ENCODE measurements around the gene SLC39A2. TPM values are rescaled to one million over a fixed set of nuclear protein-coding genes. Genes with fewer than 3 reads are reported as not detected.

The SLC39A2 gene
- total and polyA plus RNA-seq, 2 experiments from 2014 or later, result 4.2 to 6.2 TPM

GRCh38 chr14:20969336-20969735 is 29.8 kb upstream of the SLC39A2 start:
- H3K9me2 ChIP-seq (replicated peaks; ENCODE audit: insufficient read depth), result no peaks in the 10 kb centered on the region

DNA sequence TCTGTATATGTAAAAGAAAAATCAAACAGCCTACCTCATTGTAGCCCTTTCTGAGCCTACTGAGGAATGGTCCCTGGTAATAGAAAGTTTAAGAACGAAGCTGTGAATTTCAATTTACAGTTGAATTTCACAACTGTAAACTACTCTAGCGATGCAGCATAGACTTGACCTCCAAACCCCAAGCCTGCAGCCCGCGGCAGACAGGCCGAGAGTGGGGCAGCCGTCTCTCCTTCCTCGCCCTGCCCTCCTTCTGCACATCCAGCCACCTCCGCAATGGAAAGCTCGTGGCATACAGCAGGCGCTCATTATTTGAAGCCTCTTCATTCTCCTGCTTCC is 28.5 kb upstream of the SLC39A2 start:
- Histone ChIP-seq H3K27me3 (no peaks in the 10 kb centered on the region), H3K9me3 (ENCODE audit: low read depth) (no peaks in the 10 kb centered on the region), H3K4me1 (ENCODE audit: insufficient read depth) (peaks cover 21% of the 10 kb centered on the region), H3K4me2 (peak overlapping the region; percentile 87), H2AFZ (peak overlapping the region; percentile 92), H3K79me2 (no peaks in the 10 kb centered on the region), H3K27ac (peak overlapping the region; percentile 81), H4K20me1 (ENCODE audit: insufficient read depth, poor library complexity, severe bottlenecking) (no peaks in the 10 kb centered on the region), H3K36me3 (replicated peaks; ENCODE audit: insufficient read depth, low read depth) (no peaks in the 10 kb centered on the region), H3K4me3 (peak overlapping the region; percentile 51), H3K9me2 (replicated peaks; ENCODE audit: insufficient read depth) (no peaks in the 10 kb centered on the region)
- WGBS (ENCODE audit: low lambda C conversion rate, missing lambda C conversion rate), result 55% methylated on average over 10 of the region's 10 CpGs
- TF ChIP-seq CTCF (IDR thresholded peaks at IDR 0.05; ENCODE audit: poor library complexity), result no peak
- no peak for TF ChIP-seq EZH2phosphoT487 (IDR thresholded peaks at IDR 0.05; ENCODE audit: low read depth, severe bottlenecking, unreplicated experiment)
- no peak for TF ChIP-seq EZH2 (IDR thresholded peaks at IDR 0.05; ENCODE audit: borderline replicate concordance)
- DNase-seq (ENCODE audit: low spot score), result no peak

More at GRCh38 chr14:20969336-20969735, 29.8 kb upstream of the SLC39A2 start:
- no peak for TF ChIP-seq EZH2 (IDR thresholded peaks at IDR 0.05; ENCODE audit: borderline replicate concordance)
- TF ChIP-seq EZH2phosphoT487 (IDR thresholded peaks at IDR 0.05; ENCODE audit: low read depth, severe bottlenecking, unreplicated experiment), result no peak
- no peak for TF ChIP-seq CTCF (IDR thresholded peaks at IDR 0.05; ENCODE audit: poor library complexity)
- no peak overlapping the region for H2AFZ ChIP-seq
- no peaks in the 10 kb centered on the region for H3K36me3 ChIP-seq (replicated peaks; ENCODE audit: insufficient read depth, low read depth)
- DNase-seq (ENCODE audit: low spot score), result no peak
- H3K27ac ChIP-seq, result no peak overlapping the region
- H3K27me3 ChIP-seq, result no peaks in the 10 kb centered on the region
- WGBS (ENCODE audit: low lambda C conversion rate, missing lambda C conversion rate), result 92% methylated on average over 3 of the region's 3 CpGs
- H3K4me3 ChIP-seq, result no peak overlapping the region
- H3K9me3 ChIP-seq (ENCODE audit: low read depth), result no peaks in the 10 kb centered on the region
- H3K4me1 ChIP-seq (ENCODE audit: insufficient read depth), result peaks cover 13% of the 10 kb centered on the region
- H3K79me2 ChIP-seq, result no peaks in the 10 kb centered on the region
- H3K4me2 ChIP-seq, result no peak overlapping the region
- H4K20me1 ChIP-seq (ENCODE audit: insufficient read depth, poor library complexity, severe bottlenecking), result no peaks in the 10 kb centered on the region

GRCh38 chr14:20970983-20971704 is 27.9 kb upstream of the SLC39A2 start:
- H3K79me2 ChIP-seq, result no peaks in the 10 kb centered on the region
- no peaks in the 10 kb centered on the region for H3K9me2 ChIP-seq (replicated peaks; ENCODE audit: insufficient read depth)
- TF ChIP-seq EZH2 (IDR thresholded peaks at IDR 0.05; ENCODE audit: borderline replicate concordance) (no peak), CTCF (IDR thresholded peaks at IDR 0.05; ENCODE audit: poor library complexity) (peak; percentile 96)
- peak overlapping the region; percentile 87 for H3K4me2 ChIP-seq
- no peaks in the 10 kb centered on the region for H3K27me3 ChIP-seq
- H3K4me1 ChIP-seq (ENCODE audit: insufficient read depth), result peaks cover 21% of the 10 kb centered on the region
- H4K20me1 ChIP-seq (ENCODE audit: insufficient read depth, poor library complexity, severe bottlenecking), result no peaks in the 10 kb centered on the region
- 2% methylated on average over 47 of the region's 47 CpGs for WGBS (ENCODE audit: low lambda C conversion rate, missing lambda C conversion rate)
- H2AFZ ChIP-seq, result peak overlapping the region; percentile 92
- no peaks in the 10 kb centered on the region for H3K9me3 ChIP-seq (ENCODE audit: low read depth)
- peak overlapping the region; percentile 51 for H3K4me3 ChIP-seq
- no peaks in the 10 kb centered on the region for H3K36me3 ChIP-seq (replicated peaks; ENCODE audit: insufficient read depth, low read depth)
- peak overlapping the region; percentile 81 for H3K27ac ChIP-seq
- DNase-seq (ENCODE audit: low spot score), result peak; percentile 94
